Hindlimb muscle (tissue), 1 donor: ENCODE results near the gene SLC38A5. TPM values are rescaled to one million over a fixed set of nuclear protein-coding genes. Genes with fewer than 3 reads are reported as not detected.
"Not testable (repeated sequence)": the region's sequence is repeated elsewhere in the genome, so short reads cannot be mapped to it uniquely, and the experiment has no call there.

Experiments used
- DNase-seq: peaks from one replicate; pipeline ENCODE4 v3.0.0-alpha.2; 2013
- polyA plus RNA-seq: library from polyadenylated mRNA; unstranded; fragments of 120-200 nt; gene quantifications from one replicate; pipeline ENCODE4 v1.2.1, GENCODE V29; 2013; ENCODE audit not compliant: insufficient read length

The SLC38A5 gene
- polyA plus RNA-seq, 1 donor = 6.7 TPM

DNA sequence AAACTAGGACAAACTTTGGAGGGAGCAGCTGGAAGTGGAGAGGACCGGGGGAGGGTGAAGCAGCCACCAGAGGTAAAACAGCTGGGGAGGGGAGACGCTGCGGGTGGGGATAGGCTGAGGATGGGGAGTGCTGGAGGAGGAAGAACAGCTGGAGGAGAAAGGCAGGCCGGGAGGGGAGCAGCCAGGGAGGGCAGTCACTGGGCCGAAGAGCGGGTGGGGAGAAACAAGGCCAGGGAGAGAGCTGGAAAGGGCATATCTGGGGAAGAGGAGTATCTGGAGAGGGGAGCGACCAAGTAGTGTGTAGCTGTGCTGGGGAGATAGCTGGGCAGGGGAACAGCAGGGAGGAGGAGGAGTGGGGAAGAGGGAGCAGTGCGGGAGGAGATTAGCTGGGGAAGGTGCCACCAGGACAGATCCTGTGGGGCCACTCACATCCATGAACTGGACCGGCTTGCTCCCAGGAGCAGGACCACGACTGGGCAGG is 2.7 kb downstream of the SLC38A5 start:
- DNase-seq = no peak

DNA sequence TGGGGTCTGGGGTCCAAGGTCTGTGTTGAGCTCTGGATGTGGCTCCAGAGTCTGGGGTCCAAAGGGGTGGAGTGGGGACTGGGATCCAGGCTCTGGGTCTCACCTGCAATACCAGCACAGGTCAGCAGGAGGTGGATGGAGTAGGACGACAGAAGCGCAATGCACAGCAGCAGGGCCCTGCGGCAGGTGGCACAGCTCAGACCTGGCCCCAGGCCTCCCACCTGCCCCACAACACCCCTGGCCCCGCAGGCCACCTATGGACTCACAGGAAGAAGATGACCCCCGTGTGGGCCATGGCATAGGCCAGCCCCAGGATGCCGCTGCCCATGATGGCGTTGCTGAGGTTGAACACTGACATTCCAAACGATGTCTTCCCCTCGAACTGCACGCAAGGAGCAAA is 3.4 kb downstream of the SLC38A5 start:
- DNase-seq = no peak

DNA sequence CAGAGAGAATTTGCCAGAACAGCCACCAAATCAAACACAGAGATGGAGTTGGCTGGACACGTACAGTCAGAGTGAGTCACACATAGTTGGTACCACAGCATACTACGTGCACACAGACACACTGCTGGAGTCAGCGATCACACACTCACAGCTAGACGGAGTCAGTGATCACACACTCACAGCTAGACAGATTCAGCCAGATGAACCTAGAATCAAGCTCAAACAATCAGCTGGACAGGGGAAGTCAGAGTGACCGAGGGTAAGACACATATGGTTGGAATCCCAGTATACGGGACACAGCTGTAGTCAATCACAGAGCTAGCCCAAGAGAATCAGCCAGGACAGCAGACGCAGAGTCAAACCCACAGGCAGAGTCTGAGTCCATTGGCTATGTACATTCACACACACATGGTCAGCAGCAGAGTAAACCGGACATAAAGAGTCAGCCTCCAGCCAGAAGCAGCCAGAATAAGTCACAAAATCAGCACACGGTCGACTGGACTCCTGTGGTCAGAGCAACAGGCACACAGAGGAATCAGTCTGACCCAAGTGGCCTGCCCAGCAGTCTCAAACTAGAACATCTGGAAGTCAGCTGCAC is 4.6 kb downstream of the SLC38A5 start:
- no peak for DNase-seq

DNA sequence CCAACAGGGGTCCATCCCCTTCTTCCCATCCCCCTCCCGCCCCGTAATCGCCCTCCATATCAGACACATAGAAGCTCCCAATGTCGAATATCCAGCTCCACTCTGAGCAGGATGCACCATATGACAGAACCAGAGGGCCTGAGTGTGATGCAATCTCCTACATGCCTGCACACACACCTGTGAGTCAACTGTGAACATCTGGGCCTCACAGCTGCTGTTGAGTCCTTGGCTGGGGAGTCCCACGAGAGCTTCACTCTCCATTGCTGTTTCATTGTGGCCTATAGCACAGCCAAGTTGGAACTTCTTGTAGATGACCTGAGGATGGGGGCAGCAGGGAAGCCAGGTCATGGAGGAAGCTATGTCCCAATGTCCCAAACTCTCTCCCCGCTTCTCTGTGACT is 8.2 kb downstream of the SLC38A5 start:
- no peak for DNase-seq

DNA sequence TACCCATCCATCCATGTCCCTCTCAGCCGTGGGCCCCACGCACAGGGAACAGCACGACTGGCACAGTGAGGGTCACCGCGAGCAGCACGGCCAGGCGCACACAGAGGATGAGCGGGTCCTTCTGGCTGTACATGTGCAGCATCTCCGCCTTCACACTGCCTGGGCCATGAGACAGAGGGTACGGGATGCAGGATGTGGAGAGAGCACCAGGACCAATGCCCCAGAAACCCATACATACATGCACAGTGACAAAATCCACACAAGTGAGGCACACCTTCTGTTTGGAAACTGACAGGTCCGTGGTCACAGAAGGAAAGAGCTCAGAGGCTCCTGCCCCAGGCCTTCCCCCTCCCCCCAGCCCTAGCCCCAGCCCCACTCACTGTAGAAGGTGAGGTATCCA is 9.5 kb downstream of the SLC38A5 start:
- no peak for DNase-seq

DNA sequence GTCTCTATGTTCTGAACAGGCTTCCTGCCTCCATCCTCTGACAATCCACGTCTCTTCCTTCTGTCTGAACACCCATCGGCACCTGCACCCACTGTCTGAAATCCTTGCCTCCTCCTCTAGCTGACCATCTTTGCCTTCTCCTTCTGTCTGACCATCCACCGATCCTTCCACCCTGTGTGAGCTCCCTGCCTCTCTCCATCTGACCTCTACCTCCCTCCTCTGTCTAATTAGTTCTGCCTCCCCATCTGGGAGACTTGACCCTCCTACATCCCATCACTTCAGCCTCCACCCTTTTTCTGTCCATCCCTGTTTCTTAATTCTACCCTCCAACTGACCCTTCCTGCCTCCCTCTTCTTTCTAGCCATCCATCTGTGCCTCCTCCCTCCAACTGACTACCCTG is 10.0 kb downstream of the SLC38A5 start:
- no peak for DNase-seq

DNA sequence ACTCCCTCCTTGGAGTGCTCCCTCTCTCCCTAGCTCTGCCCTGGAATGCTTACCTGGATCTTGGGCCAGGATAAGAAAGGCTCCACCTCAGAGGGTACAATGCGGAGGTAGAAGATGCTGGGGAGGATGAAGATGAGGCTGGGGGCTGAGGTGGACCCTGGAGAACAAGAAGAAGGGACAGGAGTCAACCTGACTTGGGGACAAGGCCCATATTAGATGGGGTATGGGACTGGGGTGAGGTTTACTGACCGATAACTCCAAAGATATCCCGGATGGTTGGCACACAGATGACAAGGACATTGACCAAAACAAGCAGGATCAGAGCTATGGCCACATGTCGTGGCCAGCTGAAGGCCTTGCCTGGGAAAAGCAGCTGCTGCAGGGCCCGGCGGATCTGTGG is 10.6 kb downstream of the SLC38A5 start:
- no peak for DNase-seq

DNA sequence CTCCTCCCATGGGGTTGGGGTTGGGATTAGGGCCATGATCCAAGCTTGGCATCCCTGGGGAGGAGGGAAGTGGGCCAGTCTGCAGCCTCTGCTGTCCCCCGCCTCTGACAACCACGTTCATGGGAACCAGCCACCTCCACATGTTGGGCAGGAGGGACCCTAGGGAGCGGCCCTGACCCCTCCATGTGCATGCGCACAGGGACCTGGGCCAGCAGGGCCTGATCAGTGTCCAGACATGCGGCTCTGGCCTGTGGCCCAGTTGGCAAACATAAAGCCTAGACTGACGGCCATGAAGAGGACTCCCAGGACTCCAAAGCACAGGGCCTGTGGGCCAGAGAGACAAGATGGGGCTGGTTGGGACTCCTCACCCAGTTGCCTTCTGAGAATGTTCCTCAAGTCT is 11.3 kb downstream of the SLC38A5 start:
- no peak for DNase-seq

DNA sequence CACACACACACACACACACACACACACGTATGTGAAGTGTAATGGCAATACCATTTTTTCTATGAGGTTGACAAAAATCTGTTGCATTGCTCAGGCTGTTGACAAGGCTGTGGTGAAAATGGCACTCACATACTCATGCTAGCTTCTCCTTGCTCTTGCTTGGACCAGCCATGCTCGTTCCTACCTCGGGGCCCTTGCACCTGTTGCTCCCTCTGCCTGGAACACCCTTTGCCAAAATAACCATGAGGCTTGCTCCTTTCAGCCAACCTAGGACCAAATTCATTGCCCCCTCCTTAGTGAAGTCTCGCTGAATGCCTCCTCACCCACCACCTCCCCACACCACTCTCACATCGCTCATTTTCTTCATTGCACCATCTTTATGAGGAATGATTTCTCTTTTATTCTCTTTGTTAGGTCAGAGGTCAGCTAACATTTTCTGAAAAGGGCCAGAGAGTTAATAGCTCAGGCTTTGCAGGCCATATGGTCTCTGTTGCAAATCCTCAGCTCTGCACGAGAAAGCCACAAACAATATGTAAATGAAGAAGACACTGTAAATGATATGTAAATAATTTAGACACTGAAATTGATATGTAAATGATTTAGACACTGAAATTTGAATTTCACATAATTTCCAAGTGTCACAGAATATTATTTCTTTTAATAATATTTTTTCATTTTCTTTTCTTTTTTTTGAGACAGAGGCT is 13.3 kb downstream of the SLC38A5 start:
- DNase-seq = no peak

DNA sequence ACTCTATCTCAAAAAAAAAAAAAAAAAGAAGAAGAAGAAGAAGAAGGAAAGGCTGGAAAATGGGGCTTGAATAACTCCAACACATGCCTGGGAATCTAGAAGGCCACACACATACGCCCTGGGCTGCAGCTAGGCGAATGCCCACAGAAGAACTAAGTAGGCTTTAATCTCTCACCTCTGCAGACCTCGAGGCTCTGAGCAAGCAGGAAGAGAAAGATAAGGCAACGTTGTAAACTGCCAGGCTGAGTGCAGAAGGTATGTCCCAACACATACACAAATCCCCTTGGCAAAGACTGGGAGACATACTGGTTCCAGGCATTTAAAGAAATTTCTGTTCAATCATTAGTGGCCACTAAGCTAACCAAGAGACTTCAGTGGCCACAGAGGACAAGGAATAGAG is 18.4 kb downstream of the SLC38A5 start:
- DNase-seq = no peak

DNA sequence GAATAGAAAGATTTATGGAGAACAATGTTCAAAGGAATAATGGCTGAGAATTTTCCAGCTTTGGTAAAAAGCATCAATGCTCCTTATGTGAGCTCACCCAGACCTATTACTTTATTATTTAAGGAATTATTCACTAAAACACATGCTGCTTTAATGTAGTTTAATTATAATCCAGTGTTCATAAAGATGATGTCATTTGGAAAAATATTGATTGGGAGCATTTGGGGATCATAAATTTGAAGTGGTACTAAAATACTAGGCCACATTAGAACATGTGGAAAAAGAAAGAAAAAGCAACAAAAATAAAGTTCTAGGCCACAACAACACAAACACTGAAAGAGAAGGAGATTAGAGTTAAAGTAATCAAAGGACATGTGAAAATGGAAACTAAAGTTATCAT is 20.0 kb downstream of the SLC38A5 start:
- DNase-seq = no peak

DNA sequence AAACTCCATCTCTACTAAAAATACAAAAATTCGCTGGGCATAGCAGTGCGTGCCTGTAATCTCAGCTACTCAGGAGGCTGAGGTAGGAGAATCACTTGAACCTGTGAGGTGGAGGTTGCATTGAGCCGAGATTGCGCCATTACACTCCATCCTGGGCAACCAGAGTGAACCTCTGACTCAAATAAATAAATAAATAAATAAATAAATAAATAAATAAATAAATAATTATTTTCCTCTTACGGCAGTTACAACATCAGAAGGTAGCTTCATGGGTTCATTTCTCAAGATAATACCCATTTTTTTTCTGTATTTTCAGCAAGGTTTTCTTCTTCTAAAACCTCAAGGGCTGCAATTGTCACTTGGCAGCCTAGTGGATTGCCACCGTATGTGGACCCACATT is 22.9 kb downstream of the SLC38A5 start:
- DNase-seq = not testable (repeated sequence)

DNA sequence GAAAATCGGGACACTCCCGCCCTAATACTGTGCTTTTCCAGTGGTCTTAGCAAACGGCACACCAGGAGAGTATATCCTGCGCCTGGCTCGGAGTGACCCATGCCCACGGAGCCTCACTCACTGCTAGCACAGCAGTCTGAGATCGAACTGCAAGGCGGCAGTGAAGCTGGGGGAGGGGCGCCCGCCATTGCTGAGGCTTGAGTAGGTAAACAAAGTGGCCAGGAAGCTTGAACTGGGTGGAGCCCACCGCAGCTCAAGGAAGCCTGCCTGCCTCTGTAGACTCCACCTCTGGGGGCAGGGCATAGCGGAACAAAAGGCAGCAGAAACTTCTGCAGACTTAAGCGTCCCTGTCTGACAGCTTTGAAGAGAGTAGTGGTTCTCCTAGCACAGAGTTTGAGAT is 36.3 kb downstream of the SLC38A5 start:
- DNase-seq = not testable (repeated sequence)

DNA sequence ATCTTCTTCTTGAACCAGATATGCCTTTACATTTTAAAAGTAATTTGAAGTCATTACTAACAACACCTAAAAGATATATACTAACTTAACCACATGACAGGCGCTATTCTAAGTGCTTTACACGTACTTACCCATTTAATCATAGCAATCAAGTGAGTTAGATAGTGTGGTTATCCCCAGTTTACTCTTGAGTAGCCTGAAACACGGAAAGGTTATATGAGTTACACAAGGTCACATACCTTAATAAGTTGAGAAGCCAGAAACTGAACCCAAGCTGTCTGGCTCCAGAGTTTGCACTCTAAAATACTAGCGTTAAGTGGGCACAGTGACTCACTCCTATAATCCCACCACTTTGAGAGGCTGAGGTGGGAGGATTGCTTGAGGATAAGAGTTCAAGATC is 39.9 kb downstream of the SLC38A5 start:
- not testable (repeated sequence) for DNase-seq

DNA sequence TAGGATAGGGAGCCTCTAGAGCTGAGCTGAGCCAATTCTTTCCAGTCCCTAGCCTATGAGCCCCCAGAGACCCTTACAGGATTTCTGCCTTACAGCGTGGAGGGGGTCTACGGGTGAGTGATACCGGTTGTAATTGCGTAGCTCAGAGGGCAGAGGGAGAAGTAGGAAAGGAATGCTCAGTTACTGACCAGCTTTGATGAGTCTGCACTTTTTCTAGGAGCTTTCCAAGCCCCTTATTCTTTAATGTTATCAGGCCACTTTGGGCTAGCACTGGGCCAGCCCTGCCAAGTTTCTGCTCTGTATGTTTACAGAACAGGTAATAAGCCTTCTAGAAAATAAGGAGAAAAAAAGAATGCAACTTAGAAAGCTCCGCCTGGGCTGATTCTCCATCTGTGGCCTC is 40.5 kb downstream of the SLC38A5 start:
- DNase-seq = not testable (repeated sequence)

DNA sequence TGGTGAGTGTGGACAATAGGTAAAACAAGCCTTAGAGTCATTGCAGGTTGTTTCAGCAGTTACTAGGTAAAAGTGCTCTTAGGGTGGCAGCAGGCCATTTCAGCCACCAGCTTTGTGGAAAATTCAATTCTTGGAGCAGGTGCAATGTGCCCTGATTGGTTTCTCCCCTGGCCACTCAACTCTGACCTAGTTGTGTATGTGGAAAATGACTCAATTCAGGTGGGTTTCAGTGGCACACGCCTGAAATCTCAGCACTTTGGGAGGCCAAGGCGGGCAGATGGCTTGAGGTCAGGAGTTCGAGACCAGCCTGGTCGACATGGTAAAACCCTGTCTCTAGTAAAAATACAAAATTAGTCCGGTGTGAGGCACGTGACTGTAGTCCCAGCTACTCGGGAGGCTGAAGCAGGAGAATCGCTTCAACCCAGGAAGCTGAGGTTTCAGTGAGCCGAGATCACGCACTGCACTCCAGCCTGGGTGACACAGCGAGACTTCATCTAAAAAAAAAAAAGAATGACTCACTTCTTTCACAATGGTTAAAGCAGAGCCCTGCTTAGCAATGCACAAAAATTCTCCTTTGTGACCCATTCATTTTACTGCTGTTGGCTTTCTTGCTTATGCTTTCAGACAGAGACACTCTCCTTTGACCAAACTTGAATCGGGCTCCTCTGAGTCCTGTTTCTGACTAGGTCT is 42.9 kb downstream of the SLC38A5 start:
- DNase-seq = not testable (repeated sequence)

DNA sequence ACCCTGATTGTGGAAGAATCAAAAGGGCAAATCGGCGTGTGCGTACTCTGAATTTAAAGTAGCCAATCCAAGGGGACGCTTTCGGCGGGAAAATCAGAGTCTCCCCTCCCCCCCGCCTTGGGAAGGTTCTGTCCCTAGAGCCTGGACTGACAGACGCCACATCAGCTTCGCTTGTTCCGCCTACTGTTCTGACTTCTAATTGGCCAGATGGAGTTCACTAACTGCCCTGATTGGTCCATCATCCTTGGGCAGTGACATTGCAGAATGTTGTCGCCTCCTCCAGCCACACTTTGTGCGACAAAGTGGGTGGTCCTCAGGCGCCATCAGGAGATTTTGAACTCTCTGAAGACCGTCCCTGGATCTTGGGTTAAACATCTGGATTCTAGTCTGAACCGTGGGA is 58.2 kb downstream of the SLC38A5 start, which contains the start of gene SSX4B:
Gene SSX4B (minus strand): TSS at position 101 of the 400 bp plus-strand sequence. CDS start 588 bp downstream, outside the sequence.
- not testable (repeated sequence) for DNase-seq

Other genes starting within 250 kb of the SLC38A5 start
- not detected for gene SSX1, start 214.9 kb downstream of the SLC38A5 start, polyA plus RNA-seq
- gene SSX3, start 113.6 kb downstream of the SLC38A5 start, polyA plus RNA-seq = not detected
- not detected for gene SSX4, start 86.7 kb downstream of the SLC38A5 start, polyA plus RNA-seq
- gene SSX4B, start 58.3 kb downstream of the SLC38A5 start, polyA plus RNA-seq = not detected
- 26.3 TPM for gene FTSJ1, start 5.9 kb upstream of the SLC38A5 start, polyA plus RNA-seq
- 3.1 TPM for gene PORCN, start 38.7 kb upstream of the SLC38A5 start, polyA plus RNA-seq
- gene EBP, start 51.5 kb upstream of the SLC38A5 start, polyA plus RNA-seq = 20.0 TPM
- 8.1 TPM for gene TBC1D25, start 69.5 kb upstream of the SLC38A5 start, polyA plus RNA-seq
- gene RBM3, start 104.2 kb upstream of the SLC38A5 start, polyA plus RNA-seq = 300 TPM
- gene WDR13, start 127.2 kb upstream of the SLC38A5 start, polyA plus RNA-seq = 108 TPM
- 4.2 TPM for gene WAS, start 213.5 kb upstream of the SLC38A5 start, polyA plus RNA-seq
- 4.6 TPM for gene SUV39H1, start 226.5 kb upstream of the SLC38A5 start, polyA plus RNA-seq